Middle frontal gyrus (tissue), 1 donor: Measurements from ENCODE around the gene ME3.
A peak's percentile ranks its signal among the peaks of the same experiment; 100 is the strongest.
"Not testable (repeated sequence)": the region's sequence is repeated elsewhere in the genome, so short reads cannot be mapped to it uniquely, and the experiment has no call there.

Experiments
- DNase-seq: peaks from one replicate; pipeline ENCODE4 v3.0.0-alpha.2; 2015; ENCODE audit warnings: low spot score; ENCODE audit errors: extremely low spot score

The ME3 gene

DNA sequence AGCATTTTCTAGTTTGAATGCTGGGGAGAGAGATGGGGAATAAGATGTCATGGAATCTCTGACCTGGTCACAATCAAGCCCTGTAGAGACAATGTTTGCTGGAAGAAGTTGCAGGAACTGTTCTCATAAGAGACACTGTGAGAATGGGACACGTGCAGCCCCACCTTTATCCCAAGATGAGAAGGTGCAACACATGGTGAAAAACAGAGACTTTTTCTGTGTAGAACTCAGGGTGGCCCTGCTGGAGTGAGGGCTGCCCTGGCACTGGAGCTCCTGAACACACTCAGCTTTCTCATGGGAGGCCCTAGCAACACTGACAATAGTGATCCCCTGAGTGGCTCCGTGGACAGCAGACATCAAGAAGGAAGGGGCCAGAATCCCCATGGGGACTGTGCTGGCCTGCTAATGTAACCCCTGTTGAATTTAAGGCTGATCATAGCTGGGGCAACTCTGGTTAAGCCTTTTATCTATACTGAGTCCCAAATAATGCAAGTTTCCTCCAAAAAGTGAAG, 106.6 kb downstream of the ME3 start:
- DNase-seq = no peak

- no peak for DNase-seq
Observed at GRCh38 chr11:86565388-86565787, 107.0 kb downstream of the ME3 start.

- not testable (repeated sequence) for DNase-seq
Observed at GRCh38 chr11:86562842-86563241, 109.6 kb downstream of the ME3 start.

GRCh38 chr11:86559311-86559945, 113.0 kb downstream of the ME3 start:
- DNase-seq = no peak

DNA sequence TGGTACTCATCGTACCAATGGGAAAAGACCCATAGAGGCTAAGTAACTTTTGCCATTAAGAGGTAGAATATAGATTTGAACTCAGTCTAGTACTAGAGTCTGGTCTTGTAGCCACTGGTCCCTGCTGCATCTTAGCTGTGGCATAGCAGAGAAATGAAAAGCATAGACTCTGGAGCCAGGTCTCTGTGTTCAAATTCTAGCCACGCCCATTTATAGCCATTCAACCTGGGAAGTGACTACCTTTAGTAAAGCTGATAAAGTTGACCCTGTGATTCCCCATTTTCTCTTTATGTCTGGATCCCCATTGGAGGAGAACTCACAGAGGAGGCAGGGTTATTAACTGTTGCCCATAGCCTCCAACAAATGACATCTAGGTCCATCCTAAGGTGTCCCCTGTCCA, 113.6 kb downstream of the ME3 start:
- no peak for DNase-seq

GRCh38 chr11:86558207-86558606, 114.2 kb downstream of the ME3 start:
- DNase-seq = no peak

GRCh38 chr11:86555866-86556265, 116.5 kb downstream of the ME3 start:
- DNase-seq = no peak

GRCh38 chr11:86555401-86555800, 117.0 kb downstream of the ME3 start:
- no peak for DNase-seq

DNA sequence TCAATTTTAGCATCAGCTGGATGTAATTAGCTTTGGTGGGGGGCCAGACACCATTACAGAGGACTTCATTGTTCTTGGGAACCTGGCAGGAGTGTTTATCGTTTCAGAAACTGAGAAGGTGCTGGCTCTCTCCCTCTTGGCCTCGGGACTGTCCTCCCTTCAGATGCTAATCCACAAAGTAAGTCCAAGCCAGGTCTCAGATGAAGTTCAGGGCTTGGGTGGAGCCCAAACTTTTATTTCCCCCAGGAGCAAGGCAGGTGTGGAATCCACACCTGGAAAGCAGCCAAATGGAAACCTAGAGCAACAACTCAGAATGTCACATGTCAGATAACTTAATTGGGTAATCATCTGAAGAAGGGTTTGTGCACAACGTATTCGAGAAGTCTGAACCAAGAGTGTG, 119.2 kb downstream of the ME3 start:
- DNase-seq = no peak

GRCh38 chr11:86551288-86552092, 120.9 kb downstream of the ME3 start:
- DNase-seq = no peak

GRCh38 chr11:86550757-86551156, 121.7 kb downstream of the ME3 start:
- no peak for DNase-seq

- peak; percentile 50 for DNase-seq
Observed at GRCh38 chr11:86548271-86548917, 124.0 kb downstream of the ME3 start.

GRCh38 chr11:86547727-86548126, 124.7 kb downstream of the ME3 start:
- DNase-seq = no peak

GRCh38 chr11:86541299-86541698, 131.1 kb downstream of the ME3 start:
- not testable (repeated sequence) for DNase-seq

DNA sequence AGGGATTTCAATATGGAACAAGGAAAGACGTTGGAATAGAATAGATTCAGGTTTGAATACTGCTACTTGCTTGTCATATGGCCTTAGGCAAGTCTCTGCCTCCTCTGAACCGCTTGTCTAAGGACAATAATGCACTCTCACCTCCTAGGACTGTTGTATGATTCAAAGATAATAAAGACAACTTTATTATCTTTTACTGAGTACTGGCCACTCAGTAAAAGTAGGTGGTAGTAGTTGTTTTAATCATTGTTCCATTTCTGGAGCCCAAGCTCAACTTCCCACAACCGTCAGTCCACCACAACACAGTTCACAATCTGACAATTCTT, 134.2 kb downstream of the ME3 start:
- DNase-seq = no peak

GRCh38 chr11:86537541-86538222, 134.7 kb downstream of the ME3 start:
- no peak for DNase-seq

DNA sequence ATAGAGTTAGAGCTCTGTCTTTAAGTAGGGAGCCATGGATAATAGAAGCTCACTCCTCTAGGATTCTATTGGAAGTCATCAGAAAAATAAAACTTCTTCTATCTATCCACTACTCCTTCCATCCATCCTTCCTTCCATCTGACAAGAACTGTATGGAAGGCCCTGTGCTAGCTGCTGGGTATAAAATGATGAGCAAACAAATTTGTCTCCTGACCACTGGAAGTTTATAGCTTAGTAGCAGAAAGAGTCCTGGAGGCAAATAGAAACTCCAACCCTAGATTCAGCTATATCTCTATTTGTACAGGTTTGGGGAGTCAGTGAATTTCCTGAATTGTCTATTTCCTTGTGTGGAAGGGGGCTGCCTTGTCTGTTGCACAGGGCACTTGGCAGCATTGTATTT, 136.6 kb downstream of the ME3 start:
- no peak for DNase-seq

DNA sequence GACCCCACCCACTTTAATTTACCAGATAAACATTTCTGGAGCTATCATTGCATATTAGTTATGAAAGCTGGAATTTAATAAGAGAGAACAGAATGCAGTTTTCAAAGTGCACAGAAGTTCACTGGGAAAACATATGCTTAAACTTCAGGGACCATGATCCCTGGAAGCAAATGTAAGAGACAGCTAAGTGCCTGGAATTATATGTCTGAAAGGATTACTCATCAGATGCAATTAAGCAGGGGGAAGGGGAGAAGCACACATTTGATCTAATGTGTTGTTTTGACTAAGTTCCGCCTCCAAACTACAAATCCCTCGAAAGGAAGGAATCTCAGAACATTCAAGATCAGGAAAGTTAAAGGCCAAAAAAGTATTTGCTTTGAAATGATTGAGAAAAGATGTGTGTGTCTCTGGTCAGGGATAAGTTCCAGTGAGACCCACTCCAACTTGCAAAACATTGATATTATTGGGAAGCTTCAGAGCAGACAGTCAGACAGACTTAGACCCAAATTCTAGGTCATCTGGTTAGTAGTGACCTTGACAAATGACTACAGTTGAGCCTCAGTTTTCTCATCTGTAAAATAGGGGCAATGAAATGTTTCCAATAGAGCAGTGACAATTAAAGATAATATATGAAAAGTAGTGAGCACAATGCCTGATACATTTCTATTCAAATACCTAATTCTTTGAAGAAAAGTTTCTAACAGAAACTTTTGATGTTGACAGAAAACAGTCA, 147.6 kb downstream of the ME3 start:
- no peak for DNase-seq

GRCh38 chr11:86523738-86524619, 148.4 kb downstream of the ME3 start:
- no peak for DNase-seq

DNA sequence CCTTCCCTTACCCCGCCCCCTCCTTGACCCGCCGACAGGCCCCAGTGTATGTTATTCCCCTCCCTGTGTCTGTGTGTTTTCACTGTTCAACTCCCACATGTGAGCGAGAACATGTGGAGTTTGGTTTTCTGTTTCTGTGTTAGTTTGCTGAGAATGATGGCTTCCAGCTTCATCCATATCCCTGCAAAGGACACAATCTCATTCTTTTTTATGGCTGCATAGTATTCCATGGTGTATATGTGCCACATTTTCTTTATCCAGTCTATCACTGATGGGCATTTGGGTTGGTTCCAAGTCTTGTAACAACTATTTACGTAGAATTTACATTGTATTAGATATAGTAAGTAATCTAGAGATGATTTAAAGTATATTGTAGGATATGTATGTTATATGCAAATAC, 149.9 kb downstream of the ME3 start:
- DNase-seq = not testable (repeated sequence)
